Measurements from ENCODE around the gene FILIP1.

GRCh38 chr6:75344455-75344854 is 149.1 kb downstream of the FILIP1 start:
- TF ChIP-seq CTCF (IDR thresholded peaks at IDR 0.05) (no peak), POLR2A (IDR thresholded peaks at IDR 0.05) (no peak)

Measured in body of pancreas (tissue), 4 donors.